Mesenchymal stem cell (in vitro differentiated cells and primary cell): ENCODE measurements around the gene POLR1C. TPM values are rescaled to one million over a fixed set of nuclear protein-coding genes. Genes with fewer than 3 reads are reported as not detected.
"Not testable (repeated sequence)": the region's sequence is repeated elsewhere in the genome, so short reads cannot be mapped to it uniquely, and the experiment has no call there.

Experiments
- DNase-seq: peaks from one replicate; pipeline ENCODE4 v3.0.0-alpha.2; 2013
- H2AFZ ChIP-seq: one replicate; pipeline ENCODE4 v1.6.1; 2013; ENCODE audit warnings: low read depth, mild to moderate bottlenecking, control low read depth, inconsistent platforms, low read length, moderate library complexity
- H2AK5ac ChIP-seq: 2 replicates; pipeline ENCODE4 v1.6.1; 2013; ENCODE audit warnings: low read length, moderate library complexity, mild to moderate bottlenecking, inconsistent platforms; ENCODE audit not compliant: severe bottlenecking
- H2BK120ac ChIP-seq: one replicate; pipeline ENCODE4 v1.6.1; 2013; ENCODE audit warnings: low read depth, mild to moderate bottlenecking, inconsistent platforms, low read length, moderate library complexity
- H2BK12ac ChIP-seq, 2 experiments: one replicate each; pipeline ENCODE4 v1.6.1; 2013; ENCODE audit warnings: inconsistent platforms in 2 of 2, low read length in 2 of 2, mild to moderate bottlenecking in 2 of 2, moderate library complexity in 2 of 2, control low read depth in 1 of 2
- H2BK15ac ChIP-seq: one replicate; pipeline ENCODE4 v1.6.1; 2013; ENCODE audit warnings: mild to moderate bottlenecking, low read depth, inconsistent platforms; ENCODE audit not compliant: poor library complexity, severe bottlenecking
- H2BK5ac ChIP-seq: 2 replicates; pipeline ENCODE4 v1.6.1; 2013; ENCODE audit warnings: low read depth, mild to moderate bottlenecking, low read length, control low read depth, inconsistent platforms; ENCODE audit not compliant: poor library complexity, severe bottlenecking
- H3K14ac ChIP-seq, 2 experiments: one replicate each; pipeline ENCODE4 v1.6.1; 2013; ENCODE audit warnings: inconsistent platforms in 2 of 2, low read length in 2 of 2, control low read depth in 1 of 2, mild to moderate bottlenecking in 1 of 2, moderate library complexity in 1 of 2
- H3K18ac ChIP-seq, 2 experiments: one replicate each; pipeline ENCODE4 v1.6.1; 2013; ENCODE audit warnings: inconsistent platforms in 2 of 2, low read length in 2 of 2, control low read depth in 1 of 2, low read depth in 1 of 2, mild to moderate bottlenecking in 1 of 2
- H3K23ac ChIP-seq, 2 experiments: one replicate each; pipeline ENCODE4 v1.6.1; 2013; ENCODE audit warnings: inconsistent platforms in 2 of 2, low read length in 2 of 2, mild to moderate bottlenecking in 2 of 2, moderate library complexity in 2 of 2, control low read depth in 1 of 2
- H3K27ac ChIP-seq: 2 replicates; pipeline ENCODE4 v1.5.1; 2013; ENCODE audit warnings: mild to moderate bottlenecking, moderate library complexity, low read length, control low read depth, inconsistent platforms; ENCODE audit not compliant: poor library complexity, severe bottlenecking
- H3K27me3 ChIP-seq, 2 experiments: 2 replicates each; pipeline versions ENCODE4 v1.6.1 to v1.7.0; 2013; ENCODE audit warnings: low read length in 2 of 2, mild to moderate bottlenecking in 2 of 2, moderate library complexity in 2 of 2, control low read depth in 1 of 2, inconsistent platforms in 1 of 2; ENCODE audit not compliant: control insufficient read depth in 1 of 2, insufficient read depth in 1 of 2
- H3K36me3 ChIP-seq, 2 experiments: 2 replicates each; pipeline versions ENCODE4 v1.6.1 to v1.7.0; 2013; ENCODE audit warnings: low read length in 2 of 2, control low read depth in 1 of 2, inconsistent platforms in 1 of 2, low read depth in 1 of 2, mild to moderate bottlenecking in 1 of 2; ENCODE audit not compliant: insufficient read depth in 2 of 2, control insufficient read depth in 1 of 2
- H3K4ac ChIP-seq, 2 experiments: one replicate each; pipeline ENCODE4 v1.6.1; 2013; ENCODE audit warnings: inconsistent platforms in 2 of 2, low read length in 2 of 2, mild to moderate bottlenecking in 2 of 2, moderate library complexity in 2 of 2, control low read depth in 1 of 2, low read depth in 1 of 2
- H3K4me1 ChIP-seq: 2 replicates; pipeline ENCODE4 v1.6.1; 2013; ENCODE audit warnings: low read depth, low read length, control low read depth; ENCODE audit not compliant: control insufficient read depth, insufficient read depth
- H3K4me2 ChIP-seq: 2 replicates; pipeline ENCODE4 v1.6.1; 2013; ENCODE audit warnings: low read length, mild to moderate bottlenecking, inconsistent platforms; ENCODE audit not compliant: poor library complexity, severe bottlenecking
- H3K4me3 ChIP-seq, 2 experiments: 2 replicates each; pipeline versions ENCODE4 v1.5.1 to v1.7.0; 2013; ENCODE audit warnings: low read length in 2 of 2, mild to moderate bottlenecking in 2 of 2, control low read depth in 1 of 2, low read depth in 1 of 2; ENCODE audit not compliant: insufficient read depth in 1 of 2
- H3K79me1 ChIP-seq: replicated peaks from 2 replicates; pipeline ENCODE4 v1.6.1; 2013; ENCODE audit warnings: mild to moderate bottlenecking, control low read depth, low read length, inconsistent platforms; ENCODE audit not compliant: poor library complexity, severe bottlenecking
- H3K9ac ChIP-seq: 2 replicates; pipeline ENCODE4 v1.7.0; 2013; ENCODE audit warnings: mild to moderate bottlenecking, low read length, moderate library complexity
- H3K9me3 ChIP-seq: 2 replicates; pipeline ENCODE4 v1.7.0; 2013; ENCODE audit warnings: mild to moderate bottlenecking, low read length; ENCODE audit not compliant: control insufficient read depth
- H4K8ac ChIP-seq: one replicate; pipeline ENCODE4 v1.6.1; 2013; ENCODE audit warnings: inconsistent platforms, mild to moderate bottlenecking, low read length, moderate library complexity
- H4K91ac ChIP-seq: one replicate; pipeline ENCODE4 v1.6.1; 2013; ENCODE audit warnings: mild to moderate bottlenecking, low read length, inconsistent platforms
- WGBS: methylation state at CpG from one replicate; pipeline ENCODE4 v1.1.7; 2013; ENCODE audit warnings: mixed read lengths; 5-methylcytosine and 5-hydroxymethylcytosine counted together
- polyA plus RNA-seq, 2 experiments: library from polyadenylated mRNA; stranded (reverse); fragments of 200-250 nt; gene quantifications; one replicate each; pipeline ENCODE4 v1.2.3, GENCODE V29; 2013

Gene POLR1C
- 17.0 TPM for polyA plus RNA-seq (2013, experiment 1 of 2)
- 17.3 TPM for polyA plus RNA-seq (2013, experiment 2 of 2)

- H2AK5ac ChIP-seq: peak within 1 kb of the TSS; percentile 32
- peak within 1 kb of the TSS; percentile 90 for H4K91ac ChIP-seq
- DNase-seq: peak; percentile 99
- peak within 1 kb of the TSS; percentile 100 for H3K9ac ChIP-seq
- peak within 1 kb of the TSS; percentile 15 for H2AFZ ChIP-seq
- peak within 1 kb of the TSS; percentile 71 for H4K8ac ChIP-seq
- peaks cover 21% of the 10 kb centered on the region for H3K79me1 ChIP-seq
- peak within 1 kb of the TSS in 1 of 2 experiments; percentile 35 for H2BK12ac ChIP-seq
- H3K4me2 ChIP-seq: peak within 1 kb of the TSS; percentile 72
- peak within 1 kb of the TSS; percentile 73 for H3K18ac ChIP-seq
- peak within 1 kb of the TSS; percentile 57 to 91 for H3K4ac ChIP-seq
- H3K23ac ChIP-seq: peak within 1 kb of the TSS; percentile 2 to 70
- WGBS: under 1% methylated on average over 54 of the region's 57 CpGs
- H3K36me3 ChIP-seq: peaks cover 52 to 66% of the 10 kb centered on the region in 2 experiments
- peak within 1 kb of the TSS; percentile 73 for H3K27ac ChIP-seq
- no peaks in the 10 kb centered on the region for H3K9me3 ChIP-seq
- H3K4me1 ChIP-seq: peaks cover 9% of the 10 kb centered on the region
- H2BK5ac ChIP-seq: no peak within 1 kb of the TSS
- H2BK15ac ChIP-seq: peak within 1 kb of the TSS; percentile 98
- peak within 1 kb of the TSS; percentile 69 to 100 for H3K4me3 ChIP-seq
- peak within 1 kb of the TSS in 1 of 2 experiments; percentile 5 for H3K14ac ChIP-seq
- H2BK120ac ChIP-seq: peak within 1 kb of the TSS; percentile 27
- no peaks in the 10 kb centered on the region for H3K27me3 ChIP-seq
Measured at GRCh38 chr6:43516697-43517504, at the start of gene POLR1C, which contains the start of gene YIPF3. TSS of gene POLR1C (plus strand) at chr6:43517089. CDS start at chr6:43517110, 21 bp downstream. TSS of gene YIPF3 (minus strand) at chr6:43516926. CDS start at chr6:43516807, 119 bp downstream.

- not testable (repeated sequence) for H3K79me1 ChIP-seq, DNase-seq, H3K4me1 ChIP-seq, H2BK12ac ChIP-seq, H3K4me2 ChIP-seq, H3K14ac ChIP-seq, H3K36me3 ChIP-seq, H3K18ac ChIP-seq, H2BK5ac ChIP-seq, H2BK15ac ChIP-seq, H3K27ac ChIP-seq, H3K9me3 ChIP-seq, H3K4ac ChIP-seq, H2AFZ ChIP-seq, H2BK120ac ChIP-seq, H3K4me3 ChIP-seq, H2AK5ac ChIP-seq, H3K23ac ChIP-seq, H4K8ac ChIP-seq, H4K91ac ChIP-seq, H3K9ac ChIP-seq
- H3K27me3 ChIP-seq: peaks cover 37 to 44% of the 10 kb centered on the region in 2 experiments
- WGBS: 72% methylated on average over 4 of the region's 5 CpGs
Measured at GRCh38 chr6:43467265-43467664, 49.6 kb upstream of the POLR1C start.

- H3K27ac ChIP-seq: no peak overlapping the region
Measured at GRCh38 chr6:43467752-43468151, 49.1 kb upstream of the POLR1C start.

DNA sequence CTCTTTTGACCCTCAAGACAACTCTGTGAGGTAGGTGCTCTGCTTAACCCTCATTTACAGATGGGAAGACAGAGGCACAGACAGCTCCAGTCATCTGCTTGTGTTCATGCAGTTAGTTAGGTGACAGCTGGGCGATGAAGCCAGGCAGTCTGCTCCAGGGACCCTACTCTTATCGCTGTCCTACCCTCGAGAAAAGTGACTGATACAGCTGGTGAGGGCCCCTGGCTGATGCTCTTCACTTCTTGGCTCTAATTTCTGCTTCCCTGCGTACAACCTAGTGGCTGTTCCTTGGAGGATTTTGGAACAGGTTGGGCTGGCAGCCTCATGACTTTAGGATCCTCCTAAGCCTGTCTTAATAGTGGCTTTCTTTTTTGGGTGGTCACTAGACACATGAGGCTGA lies 48.6 kb upstream of the POLR1C start:
- Histone ChIP-seq H3K4me2 (no peak overlapping the region), H3K9me3 (no peaks in the 10 kb centered on the region), H3K27me3 (peaks cover 27 to 38% of the 10 kb centered on the region in 2 experiments), H3K4me3 (no peak overlapping the region), H3K79me1 (no peaks in the 10 kb centered on the region), H2BK5ac (no peak overlapping the region), H2AK5ac (no peak overlapping the region), H2BK15ac (no peak overlapping the region), H3K4ac (no peak overlapping the region), H3K27ac (no peak overlapping the region), H3K36me3 (no peaks in the 10 kb centered on the region), H4K8ac (no peak overlapping the region), H2BK12ac (no peak overlapping the region), H3K23ac (no peak overlapping the region), H2BK120ac (no peak overlapping the region), H3K4me1 (no peaks in the 10 kb centered on the region), H4K91ac (no peak overlapping the region), H3K9ac (no peak overlapping the region), H2AFZ (no peak overlapping the region), H3K18ac (no peak overlapping the region), H3K14ac (no peak overlapping the region)
- 82% methylated on average over 4 of the region's 4 CpGs for WGBS
- no peak for DNase-seq

More at GRCh38 chr6:43467752-43468151, 49.1 kb upstream of the POLR1C start:
- H3K4me1 ChIP-seq: no peaks in the 10 kb centered on the region
- peak overlapping the region; percentile 36 for H4K8ac ChIP-seq
- no peak overlapping the region for H3K14ac ChIP-seq
- H3K4me3 ChIP-seq: no peak overlapping the region
- WGBS: 95% methylated on average over 4 of the region's 4 CpGs
- H2AFZ ChIP-seq: no peak overlapping the region
- no peak overlapping the region for H3K23ac ChIP-seq
- H3K79me1 ChIP-seq: no peaks in the 10 kb centered on the region
- H3K4ac ChIP-seq: no peak overlapping the region
- H3K4me2 ChIP-seq: no peak overlapping the region
- peaks cover 32 to 42% of the 10 kb centered on the region in 2 experiments for H3K27me3 ChIP-seq
- H2BK15ac ChIP-seq: no peak overlapping the region
- H3K9me3 ChIP-seq: no peaks in the 10 kb centered on the region
- no peak overlapping the region for H3K18ac ChIP-seq
- H2BK12ac ChIP-seq: no peak overlapping the region
- no peak for DNase-seq
- no peak overlapping the region for H2BK120ac ChIP-seq
- H2AK5ac ChIP-seq: no peak overlapping the region
- no peak overlapping the region for H2BK5ac ChIP-seq
- no peaks in the 10 kb centered on the region for H3K36me3 ChIP-seq
- no peak overlapping the region for H3K9ac ChIP-seq
- H4K91ac ChIP-seq: no peak overlapping the region
